ENCODE data around the gene ASCL5.

The ASCL5 gene

DNA sequence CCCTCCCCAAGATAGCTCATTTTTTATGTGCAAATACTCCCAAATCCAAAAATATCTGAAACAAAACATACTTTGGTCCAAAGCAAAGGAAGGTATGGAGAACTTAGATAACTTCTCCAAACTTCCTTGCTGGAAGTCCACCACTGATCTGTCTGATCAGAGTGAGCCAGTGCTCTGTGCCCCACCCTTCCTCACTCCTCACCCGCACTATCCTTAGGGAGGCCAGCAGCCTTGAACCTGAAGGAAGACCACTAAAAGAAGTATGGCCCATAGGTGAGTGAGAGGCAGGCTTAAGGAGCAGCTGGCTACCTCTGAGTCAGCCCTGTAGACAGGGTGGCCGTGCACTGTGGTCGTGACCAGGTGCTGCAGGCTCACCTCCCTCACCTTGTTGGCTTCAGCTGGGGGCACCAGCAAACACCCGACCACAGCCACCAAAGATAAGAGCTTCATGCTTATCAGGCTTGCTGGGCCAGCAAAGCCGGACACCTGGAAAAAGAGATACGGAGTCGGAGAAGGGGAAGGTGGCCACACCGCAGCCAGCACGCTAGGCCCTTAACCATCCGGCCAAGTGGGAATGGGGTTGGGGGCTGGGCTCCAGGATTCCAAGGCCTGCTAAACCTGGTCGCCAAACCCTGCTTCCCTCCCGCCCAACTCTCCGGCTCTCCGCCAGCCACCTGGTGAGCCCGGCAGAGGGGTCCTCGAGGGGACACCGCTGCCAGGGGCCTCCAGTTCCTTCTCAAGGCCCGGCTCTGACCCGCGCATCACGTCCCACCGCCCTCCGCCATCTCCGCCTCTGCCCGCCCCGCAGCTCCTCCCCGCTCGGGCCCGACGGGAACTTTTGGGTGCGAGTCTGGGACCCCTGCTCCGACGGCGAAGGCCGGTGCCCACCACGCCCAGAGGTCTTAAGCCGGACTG, 26.7 kb upstream of the ASCL5 start:
- no peak for DNase-seq

- peak; percentile 11 for DNase-seq
Observed at GRCh38 chr1:201149400-201149799, 22.4 kb upstream of the ASCL5 start.

DNA sequence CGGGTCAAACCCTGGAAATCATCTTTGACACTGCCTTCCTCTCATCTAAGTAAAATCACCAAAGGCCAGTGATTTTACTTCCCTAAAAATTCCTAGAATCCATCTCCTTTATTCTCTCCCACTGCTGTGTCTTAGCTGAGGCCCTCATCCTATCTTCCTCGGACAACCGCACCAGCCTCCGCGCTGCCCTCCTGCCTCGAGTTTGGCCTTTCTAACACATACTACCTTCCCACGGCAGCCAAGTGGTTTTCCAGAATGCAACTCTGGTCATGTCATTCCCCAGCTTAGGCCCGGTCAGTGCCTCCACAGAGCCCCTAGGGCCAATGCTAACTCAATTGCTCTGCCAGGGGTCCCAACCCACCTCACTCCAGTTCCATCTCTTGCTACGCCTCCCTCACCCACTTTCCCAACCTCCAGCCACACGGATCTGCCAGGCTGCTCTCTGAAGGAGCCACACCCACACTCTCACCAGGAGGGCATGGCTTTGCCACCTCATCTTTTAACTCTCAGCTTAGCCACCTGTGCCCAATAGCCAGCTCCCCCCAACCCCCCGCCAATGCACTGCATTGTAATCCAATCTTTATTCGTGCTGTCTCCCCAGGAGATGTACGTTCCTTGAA, 20.5 kb upstream of the ASCL5 start:
- no peak for DNase-seq

DNA sequence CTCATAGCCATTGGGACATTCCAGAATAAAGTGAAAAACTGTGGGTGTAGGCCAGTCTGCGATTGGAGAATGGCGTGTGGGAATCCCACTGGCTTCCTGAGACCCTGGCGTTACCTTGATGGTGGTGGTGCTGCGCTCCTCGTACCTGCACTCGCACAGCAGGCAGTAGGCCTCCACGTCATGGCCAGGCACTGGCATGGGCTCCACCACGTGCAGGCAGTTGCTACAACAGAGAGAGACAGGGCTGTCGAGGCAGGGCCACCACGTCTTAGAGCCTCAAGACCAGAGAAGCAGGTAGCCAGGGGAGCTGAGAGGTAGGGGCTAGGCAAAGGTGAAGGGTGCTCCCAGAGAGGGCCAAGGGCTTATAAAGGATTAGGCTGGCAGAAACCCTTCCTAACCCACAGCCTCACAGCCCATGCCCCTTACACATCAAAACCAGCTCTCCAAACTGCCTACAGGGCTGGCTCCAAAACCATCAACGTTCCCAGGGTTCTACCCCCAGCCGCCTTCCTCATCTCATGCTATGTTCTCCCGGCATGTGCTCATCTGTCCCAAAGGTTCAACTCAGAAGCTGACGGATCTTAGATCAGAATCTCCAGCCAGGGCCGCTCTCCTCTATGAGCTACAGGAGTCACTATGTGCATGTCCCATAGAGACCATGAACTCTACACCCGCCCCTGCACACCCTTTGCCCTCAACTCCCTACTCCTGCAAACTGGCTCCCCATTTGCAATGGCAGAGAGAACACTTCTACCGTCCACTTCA, 19.8 kb upstream of the ASCL5 start:
- no peak for DNase-seq

DNA sequence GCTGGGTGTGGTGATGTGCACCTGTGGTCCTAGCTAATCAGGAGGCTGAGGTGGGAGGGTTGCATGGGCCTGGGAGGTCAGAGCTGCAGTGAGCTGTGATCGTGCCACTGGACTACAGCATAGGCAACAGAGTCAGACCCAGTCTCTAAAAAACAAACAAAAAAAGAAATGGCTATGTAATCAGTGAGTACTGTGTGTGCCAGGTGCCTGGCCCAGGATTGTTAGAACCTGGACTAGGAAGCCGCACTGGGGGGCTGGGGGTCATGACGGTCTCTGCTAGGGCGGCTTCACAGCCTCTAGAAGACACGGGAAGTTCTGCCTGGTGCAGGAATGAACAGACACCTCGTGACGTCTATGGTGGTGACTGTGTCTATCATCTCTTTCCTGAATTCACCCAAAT, 18.8 kb upstream of the ASCL5 start:
- DNase-seq = no peak

- DNase-seq = no peak
Observed at GRCh38 chr1:201145132-201145531, 18.1 kb upstream of the ASCL5 start.

- DNase-seq = no peak
Observed at GRCh38 chr1:201144701-201145100, 17.7 kb upstream of the ASCL5 start.

DNA sequence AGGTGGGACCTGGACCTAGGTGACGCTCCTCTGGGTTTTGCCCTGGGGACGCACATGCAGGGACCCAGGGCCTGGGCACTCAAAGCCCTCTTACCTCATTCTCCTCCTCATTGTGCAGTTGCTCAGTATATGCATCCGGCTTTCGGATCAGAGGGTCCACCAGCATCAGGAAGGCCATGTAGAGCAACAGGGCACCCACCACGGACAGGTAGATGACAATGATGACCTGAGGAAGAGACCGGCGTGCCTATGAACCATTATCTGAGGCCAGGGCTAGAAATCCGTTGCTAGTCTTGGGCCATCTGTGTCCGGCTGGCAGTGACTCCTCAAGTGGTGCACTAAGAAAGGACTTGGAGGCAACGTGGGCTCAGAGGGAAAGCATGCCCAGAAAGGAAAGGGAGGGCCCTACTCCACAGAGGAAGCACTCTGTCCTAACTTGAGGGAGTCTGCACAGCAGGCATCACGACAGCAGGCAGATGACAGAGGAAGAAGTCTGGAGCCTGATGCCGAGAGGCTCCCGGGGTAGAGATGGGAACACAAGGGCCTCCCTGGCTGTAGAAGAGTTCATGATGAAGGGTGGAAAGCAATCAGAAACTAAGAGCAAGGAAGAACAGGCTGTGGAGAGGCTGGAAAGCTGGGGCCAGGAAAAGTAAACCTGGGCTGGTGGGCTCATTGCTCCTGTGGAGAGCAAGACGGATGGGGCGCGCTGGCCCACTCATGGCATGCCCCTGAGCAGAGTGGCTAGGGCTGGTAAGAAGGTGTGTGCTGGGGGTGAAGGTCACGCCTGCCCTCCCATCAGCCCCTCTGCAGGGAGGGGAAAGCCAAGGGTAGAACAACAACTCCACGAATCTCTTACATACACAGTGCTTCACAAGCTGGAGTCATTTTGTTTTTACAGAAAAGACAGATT, 17.0 kb upstream of the ASCL5 start:
- DNase-seq = no peak

GRCh38 chr1:201142849-201143725, 16.1 kb upstream of the ASCL5 start:
- no peak for DNase-seq

DNA sequence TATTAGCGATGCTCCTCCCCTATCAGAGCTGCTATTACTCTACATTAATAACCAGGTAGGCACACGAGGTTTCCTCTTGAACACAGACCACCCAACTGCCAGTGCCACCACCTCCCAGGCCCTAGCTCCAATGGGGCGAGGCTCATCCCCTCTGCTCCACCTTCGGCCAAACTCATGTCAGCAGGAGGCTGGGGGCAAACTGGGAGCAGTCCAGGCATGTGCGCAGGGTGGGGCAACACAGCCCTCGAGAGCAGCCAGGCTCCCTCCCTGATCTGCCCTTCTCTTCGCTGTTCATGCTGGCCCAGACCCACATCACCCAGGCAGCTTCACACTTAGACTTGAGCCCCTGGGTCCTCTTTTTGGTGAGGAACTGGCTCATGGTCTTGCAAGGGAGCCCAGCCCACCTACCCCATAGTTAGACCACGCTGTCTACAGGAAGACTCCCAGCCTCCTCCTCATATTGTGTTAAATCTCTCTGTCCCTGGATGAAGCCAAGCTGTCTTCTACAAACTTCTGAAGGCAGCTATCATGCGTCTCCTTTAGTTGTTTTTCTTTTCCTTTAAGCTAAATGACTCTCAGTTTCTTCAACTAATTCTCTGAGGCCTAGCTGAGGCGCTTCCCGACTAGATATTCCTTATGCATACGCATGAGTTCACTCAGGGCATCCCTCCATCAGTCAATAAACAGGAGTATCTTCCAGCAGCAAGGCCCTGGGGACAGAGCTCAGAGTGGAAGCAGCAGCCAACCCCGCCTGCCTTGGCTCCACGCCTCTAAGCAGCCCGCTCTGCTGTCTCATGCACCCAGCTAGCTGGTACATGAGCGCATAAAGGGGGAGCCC, 15.2 kb upstream of the ASCL5 start:
- DNase-seq = no peak

DNA sequence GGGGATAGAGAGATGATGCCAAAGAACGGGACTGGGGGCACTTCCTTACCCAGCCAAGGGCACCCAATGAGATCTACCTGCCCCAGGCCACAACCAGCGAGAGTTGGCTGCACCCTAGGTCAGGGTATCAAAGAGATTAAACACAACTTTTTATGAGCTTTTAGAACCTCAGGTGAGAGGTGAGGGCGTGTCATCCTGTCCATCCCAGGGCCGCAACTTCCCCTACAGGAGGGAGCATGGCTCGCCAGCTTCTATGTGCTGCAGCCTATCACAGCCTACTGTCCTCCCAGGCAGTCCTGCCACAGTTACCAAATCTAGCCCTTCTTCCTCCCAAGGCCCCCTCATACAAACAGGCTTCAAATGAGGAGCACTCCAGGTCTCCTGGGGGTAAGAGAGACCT, 14.4 kb upstream of the ASCL5 start:
- no peak for DNase-seq

DNA sequence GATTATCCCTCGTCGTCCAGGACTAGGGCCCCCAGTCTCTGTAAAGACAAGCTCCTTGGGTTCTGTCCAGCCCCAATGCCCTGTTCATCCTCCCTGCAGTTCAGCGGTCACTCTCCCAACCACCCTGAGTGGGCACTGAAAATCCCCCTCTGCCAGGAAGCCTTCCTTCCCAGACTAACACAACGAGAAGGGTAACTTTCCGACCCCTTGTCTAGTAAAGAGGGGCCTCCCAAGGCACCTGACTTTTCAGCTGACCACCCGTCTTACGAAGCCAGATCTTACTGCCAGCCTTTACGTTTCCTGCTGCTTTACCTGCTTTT, 13.9 kb upstream of the ASCL5 start:
- no peak for DNase-seq

GRCh38 chr1:201140235-201140940, 13.4 kb upstream of the ASCL5 start:
- no peak for DNase-seq

DNA sequence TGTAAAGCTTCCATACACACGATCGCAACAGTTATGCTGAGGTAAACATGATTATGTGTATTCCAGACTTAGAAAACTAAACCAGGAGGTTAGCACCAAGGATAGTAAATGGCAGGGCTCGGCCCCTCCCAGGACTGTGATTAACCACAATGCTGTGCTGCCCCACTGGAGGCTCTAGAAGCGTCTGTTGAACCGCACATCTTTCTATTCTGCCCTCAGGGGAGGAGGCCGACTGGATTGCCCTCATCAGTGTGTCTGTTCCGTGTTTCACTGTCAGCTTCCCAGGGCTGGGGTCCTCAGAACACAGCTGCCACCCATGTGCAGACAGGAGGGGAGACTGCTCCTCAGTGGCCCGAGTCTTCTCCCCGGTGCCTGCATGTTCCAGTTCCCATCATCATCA, 12.8 kb upstream of the ASCL5 start:
- DNase-seq = no peak

DNA sequence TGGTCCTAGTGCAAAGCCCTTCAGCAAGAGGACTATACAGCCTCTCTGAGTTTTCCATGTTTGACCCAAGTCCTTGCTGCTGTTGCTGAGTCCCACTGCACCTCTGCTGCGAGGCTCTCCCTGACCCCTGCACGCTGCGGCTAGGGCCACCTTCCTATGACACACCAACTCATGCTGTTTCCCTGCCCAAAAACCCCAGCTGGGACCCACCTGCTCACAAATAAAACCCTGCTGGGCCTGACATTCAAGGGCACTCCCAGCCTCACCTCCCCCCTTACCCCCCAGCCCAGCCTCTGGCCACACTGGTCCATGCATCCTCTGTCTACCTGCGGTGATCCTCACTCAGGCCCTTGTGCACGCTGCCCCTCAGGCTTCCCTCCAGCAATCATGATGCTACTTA, 12.3 kb upstream of the ASCL5 start:
- no peak for DNase-seq

DNA sequence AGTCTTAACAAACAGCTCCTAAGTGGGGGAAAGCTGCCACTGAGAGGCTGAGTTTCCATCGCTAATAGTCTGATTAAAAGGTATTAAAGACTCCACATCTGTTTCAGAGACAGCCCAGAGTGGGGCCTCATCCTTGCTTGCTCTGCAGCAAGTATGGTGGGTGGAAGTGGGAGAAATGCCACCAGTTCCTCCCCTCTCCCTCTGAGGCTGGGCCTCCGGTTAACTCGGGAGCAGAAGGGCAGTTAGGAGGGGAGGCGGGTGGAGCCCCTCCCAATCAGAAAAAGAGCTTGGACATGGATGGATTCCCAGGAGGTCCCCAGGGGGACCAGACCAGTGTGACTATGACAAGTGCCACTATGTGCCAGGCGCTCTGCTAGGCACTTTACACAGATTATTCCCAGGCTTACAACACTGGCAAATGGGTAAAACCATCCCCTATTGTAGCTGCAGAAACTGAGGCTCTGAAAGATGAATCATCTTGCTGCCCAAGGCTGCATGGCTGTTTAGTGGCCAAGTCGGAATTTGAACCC, 11.4 kb upstream of the ASCL5 start:
- no peak for DNase-seq

- DNase-seq = no peak
Observed at GRCh38 chr1:201137579-201138310, 10.8 kb upstream of the ASCL5 start.

- no peak for DNase-seq
Observed at GRCh38 chr1:201137024-201137392, 10.0 kb upstream of the ASCL5 start.

DNA sequence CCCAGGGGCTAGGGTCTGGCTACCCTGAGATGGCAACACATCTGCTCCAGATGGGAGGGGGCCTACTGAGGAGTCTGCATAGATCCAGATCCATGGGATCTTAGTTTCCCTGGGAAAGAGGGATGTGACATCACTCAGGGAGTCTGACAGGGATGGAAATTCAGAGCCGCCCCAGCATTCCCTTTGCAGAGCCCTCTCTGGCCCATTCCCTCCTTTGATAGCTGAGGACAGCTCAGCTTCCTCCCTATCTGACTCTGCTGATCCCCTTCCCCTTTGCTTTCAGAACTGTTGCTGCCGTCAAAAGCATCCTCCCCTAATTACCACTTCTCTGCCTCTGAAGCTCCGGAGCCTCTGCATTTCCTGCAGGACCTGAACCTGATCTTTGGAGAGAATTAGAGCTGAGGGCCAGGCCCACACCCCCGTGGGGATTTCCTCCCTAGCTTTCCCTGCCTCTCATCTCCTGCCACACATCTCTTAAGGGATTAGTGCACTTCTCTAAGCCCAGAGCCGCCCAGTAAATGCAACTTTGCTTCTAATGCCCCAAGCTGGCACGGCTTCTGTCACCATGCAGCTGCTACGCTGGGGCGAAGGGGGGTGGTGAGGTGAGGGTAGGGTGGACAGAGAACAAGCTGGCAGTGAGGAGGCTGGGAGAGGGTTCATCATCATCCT, 9.5 kb upstream of the ASCL5 start:
- no peak for DNase-seq
